ENCODE results near the gene MCM8.

- TF ChIP-seq CTCF (IDR thresholded peaks at IDR 0.05): no peak
- no peak for TF ChIP-seq POLR2AphosphoS5 (IDR thresholded peaks at IDR 0.05)
Observed at GRCh38 chr20:6017467-6017866, 67.0 kb downstream of the MCM8 start.

Measured in breast epithelium (tissue), 3 donors.